Transverse colon (tissue), 4 donors: ENCODE measurements around the gene FIBIN. TPM values are rescaled to one million over a fixed set of nuclear protein-coding genes. Genes with fewer than 3 reads are reported as not detected.

ENCODE experiments used
- DNase-seq: peaks from one replicate; pipeline ENCODE4 v3.0.0-alpha.2; 2019
- H3K27ac ChIP-seq, 4 donors: fragments of 200-600 bp; sonication (generic); 2 replicates each; pipeline ENCODE4 v1.5.1; 2016 to 2018; ENCODE audit warnings: inconsistent platforms in 4 of 4
- H3K27me3 ChIP-seq: fragments of 200-600 bp; sonication (generic); 2 replicates; pipeline ENCODE4 v1.5.1; 2017; ENCODE audit warnings: inconsistent platforms
- H3K36me3 ChIP-seq, 4 donors: fragments of 200-600 bp; sonication (generic); 2 replicates each; pipeline ENCODE4 v1.5.1; 2017 to 2019; ENCODE audit warnings: inconsistent platforms in 4 of 4
- H3K4me1 ChIP-seq, 4 donors: fragments of 200-600 bp; sonication (generic); 2 replicates each; pipeline ENCODE4 v1.5.1; 2017 to 2020; ENCODE audit warnings: inconsistent platforms in 4 of 4
- H3K4me3 ChIP-seq, 4 donors: fragments of 200-600 bp; sonication (generic); 1 replicate in 1 of 4; 2 replicates in 3 of 4; pipeline versions ENCODE4 v1.5.1 to v1.6.1; 2017 to 2019; ENCODE audit warnings: inconsistent platforms in 4 of 4
- H3K9me3 ChIP-seq, 2 donors: fragments of 200-600 bp; sonication (generic); 2 replicates each; pipeline ENCODE4 v1.5.1; 2017 to 2019; ENCODE audit warnings: inconsistent platforms in 2 of 2
- EP300 ChIP-seq: sonication (generic); formaldehyde crosslinking; IDR thresholded peaks from one replicate; pipeline ENCODE4 v1.6.1; 2017; ENCODE audit warnings: antibody characterized with exemption, low read depth
- POLR2A ChIP-seq: fragments of 450-650 bp; IDR thresholded peaks from one replicate; pipeline ENCODE4 v1.6.1; 2016; ENCODE audit warnings: antibody characterized with exemption, mild to moderate bottlenecking, moderate library complexity
- POLR2AphosphoS5 ChIP-seq, 3 donors: sonication (generic); formaldehyde crosslinking; IDR thresholded peaks; one replicate each; pipeline ENCODE4 v1.6.1; 2016; ENCODE audit warnings: antibody characterized with exemption in 3 of 3
- WGBS, 2 donors: methylation state at CpG; one replicate each; pipeline ENCODE4 v1.1.5; 2018; ENCODE audit warnings: low coverage in 1 of 2; 5-methylcytosine and 5-hydroxymethylcytosine counted together
- in situ Hi-C, 4 donors: fragments of 200-750 bp; cut with MboI; loops; one replicate each; pipeline versions ENCODE4 v1.15.0 to v1.15.1; 2017; ENCODE audit warnings: low sequenced_read_pairs in 3 of 4, low pct_ligation_motif_present in 1 of 4, low pct_unique_long_range_greater_than_20kb in 1 of 4
- intact Hi-C: fragments of 100-400 bp; cut with DNase I; formaldehyde crosslinking; loops from one replicate; pipeline ENCODE4 v1.15.1; 2023; ENCODE audit warnings: low total_unique reads
- total RNA-seq, 4 donors: library from RNA; depleted of rRNA; stranded (reverse); fragments of >200 nt; gene quantifications; one replicate each; pipeline ENCODE4 v1.1.0, GENCODE V29; 2016
- TF ChIP-seq, protein P1 (sequence below), 5 experiments: fragments of 200-600 bp in 3 of 5; fragments of 450-650 bp in 2 of 5; sonication (generic) in 3 of 5; IDR thresholded peaks; 1 replicate in 2 of 5; 2 replicates in 3 of 5; pipeline ENCODE4 v1.5.1; 2016 to 2017; ENCODE audit warnings: antibody characterized with exemption in 5 of 5, inconsistent platforms in 3 of 5, mild to moderate bottlenecking in 2 of 5, moderate library complexity in 1 of 5

The FIBIN gene
- total RNA-seq, 4 donors from 2014 or later = 0.60 to 15.2 (median 4.4) TPM

DNA sequence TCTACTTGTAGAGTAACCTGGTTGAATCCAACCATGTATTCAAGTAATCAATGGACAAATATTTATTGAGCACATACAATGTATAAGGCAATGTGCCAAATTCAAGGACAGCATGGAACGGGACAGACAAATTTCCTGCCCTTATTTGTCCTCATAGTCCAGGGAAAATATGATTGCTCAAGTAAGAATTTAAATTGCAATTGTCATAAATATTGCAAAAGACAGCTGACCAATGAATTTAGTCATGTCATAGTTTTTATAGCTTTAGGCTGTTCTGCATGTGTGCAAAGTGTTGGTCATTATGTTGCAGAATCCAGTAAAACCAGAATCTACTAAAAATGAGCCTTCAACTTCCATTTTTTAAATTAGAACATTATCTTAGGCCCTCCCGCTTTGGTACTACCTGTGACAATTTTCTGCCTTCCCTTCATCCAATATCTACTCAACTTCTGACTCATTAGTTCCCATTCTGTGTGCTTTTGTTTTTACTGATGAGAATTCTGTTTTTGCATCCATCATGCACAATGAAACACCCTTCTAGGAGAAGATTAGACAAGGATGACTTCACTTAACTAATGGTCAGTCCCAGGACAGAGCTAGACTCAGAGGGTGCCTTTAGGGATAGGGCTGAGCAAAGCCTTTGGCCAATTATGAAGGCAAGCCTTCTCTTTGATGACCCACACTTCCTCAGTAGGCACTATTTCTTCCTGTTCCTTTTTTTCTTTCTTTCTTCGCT, 45.8 kb upstream of the FIBIN start:
- in situ Hi-C loops = no loop called here
- intact Hi-C loops = no loop called here
- TF ChIP-seq, protein P1, sequence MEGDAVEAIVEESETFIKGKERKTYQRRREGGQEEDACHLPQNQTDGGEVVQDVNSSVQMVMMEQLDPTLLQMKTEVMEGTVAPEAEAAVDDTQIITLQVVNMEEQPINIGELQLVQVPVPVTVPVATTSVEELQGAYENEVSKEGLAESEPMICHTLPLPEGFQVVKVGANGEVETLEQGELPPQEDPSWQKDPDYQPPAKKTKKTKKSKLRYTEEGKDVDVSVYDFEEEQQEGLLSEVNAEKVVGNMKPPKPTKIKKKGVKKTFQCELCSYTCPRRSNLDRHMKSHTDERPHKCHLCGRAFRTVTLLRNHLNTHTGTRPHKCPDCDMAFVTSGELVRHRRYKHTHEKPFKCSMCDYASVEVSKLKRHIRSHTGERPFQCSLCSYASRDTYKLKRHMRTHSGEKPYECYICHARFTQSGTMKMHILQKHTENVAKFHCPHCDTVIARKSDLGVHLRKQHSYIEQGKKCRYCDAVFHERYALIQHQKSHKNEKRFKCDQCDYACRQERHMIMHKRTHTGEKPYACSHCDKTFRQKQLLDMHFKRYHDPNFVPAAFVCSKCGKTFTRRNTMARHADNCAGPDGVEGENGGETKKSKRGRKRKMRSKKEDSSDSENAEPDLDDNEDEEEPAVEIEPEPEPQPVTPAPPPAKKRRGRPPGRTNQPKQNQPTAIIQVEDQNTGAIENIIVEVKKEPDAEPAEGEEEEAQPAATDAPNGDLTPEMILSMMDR (IDR thresholded peaks at IDR 0.05) = no peak
- TF ChIP-seq POLR2A = no peak
- no peak for TF ChIP-seq POLR2AphosphoS5 (IDR thresholded peaks at IDR 0.05)
- no peak for TF ChIP-seq EP300
- Histone ChIP-seq H3K27ac (peak overlapping the region; percentile 41 to 64 (median 49)), H3K27me3 (no peaks in the 10 kb centered on the region), H3K9me3 (no peaks in the 10 kb centered on the region), H3K4me3 (no peak overlapping the region), H3K4me1 (peaks cover 0 to 17% (median 2%) of the 10 kb centered on the region in 4 donors), H3K36me3 (no peaks in the 10 kb centered on the region)
- no peak for DNase-seq
- WGBS, 2 donors = 50% methylated on average over 3 of the region's 3 CpGs

DNA sequence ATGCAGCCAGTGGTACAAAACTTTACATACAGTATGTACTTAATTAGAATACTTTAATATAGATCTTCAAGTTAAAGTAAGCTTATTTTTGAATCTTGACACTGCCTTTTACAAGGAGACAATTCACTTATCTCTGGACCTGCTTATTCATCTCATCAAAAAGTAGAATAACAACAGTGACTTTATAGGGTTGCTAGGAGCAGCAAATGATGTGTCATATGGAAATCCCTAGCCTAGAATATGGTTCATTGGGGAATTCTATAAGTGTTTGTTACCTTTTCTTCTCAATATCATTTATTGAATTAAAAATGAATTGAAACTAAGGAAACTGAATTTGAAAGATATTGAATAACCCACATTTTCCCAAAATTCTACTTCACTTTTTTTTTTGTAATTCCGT, 45.0 kb upstream of the FIBIN start:
- in situ Hi-C loops = no loop called here

DNA sequence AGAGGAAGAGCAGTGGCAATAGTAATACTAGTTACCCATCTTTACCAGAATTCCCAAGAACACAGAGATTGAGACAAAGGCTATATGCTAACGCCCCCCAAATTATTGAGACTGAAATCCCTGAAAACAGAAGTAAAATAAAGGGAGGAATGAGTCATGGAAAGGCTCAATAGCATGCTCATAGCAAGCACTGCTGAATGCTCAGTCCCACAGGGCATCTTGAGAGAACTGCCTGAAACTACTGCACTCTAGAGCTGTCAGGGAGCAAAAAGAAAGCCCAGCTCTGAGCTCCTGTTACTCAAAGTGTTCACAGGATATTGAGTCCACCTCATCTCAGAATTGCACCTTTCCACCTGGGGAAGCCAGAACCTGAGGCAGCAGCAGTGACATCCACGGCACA, 44.1 kb upstream of the FIBIN start:
- Histone ChIP-seq H3K4me3 (no peak overlapping the region), H3K9me3 (no peaks in the 10 kb centered on the region), H3K36me3 (no peaks in the 10 kb centered on the region), H3K27ac (no peak overlapping the region), H3K27me3 (no peaks in the 10 kb centered on the region), H3K4me1 (peaks cover 0 to 13% (median under 1%) of the 10 kb centered on the region in 4 donors)
- DNase-seq = no peak
- in situ Hi-C loops = no loop called here
- intact Hi-C loops = no loop called here
- TF ChIP-seq POLR2A (no peak), POLR2AphosphoS5 (IDR thresholded peaks at IDR 0.05) (no peak), EP300 (no peak)
- TF ChIP-seq, protein P1 (IDR thresholded peaks at IDR 0.05) = no peak
- WGBS, 2 donors = 50 to 63% methylated on average over 1 to 2 of the region's 2 CpGs

More for the DNA sequence above, 45.0 kb upstream of the FIBIN start:
- H3K4me3 ChIP-seq = no peak overlapping the region
- H3K4me1 ChIP-seq = peaks cover 0 to 17% (median 2%) of the 10 kb centered on the region in 4 donors
- H3K27me3 ChIP-seq = no peaks in the 10 kb centered on the region
- H3K27ac ChIP-seq = peak overlapping the region in 3 of 4 donors; percentile 46 to 64 (median 52)
- DNase-seq = no peak
- intact Hi-C loops = no loop called here
- no peaks in the 10 kb centered on the region for H3K36me3 ChIP-seq
- no peaks in the 10 kb centered on the region for H3K9me3 ChIP-seq
- 88 to 92% methylated on average over 1 of the region's 1 CpG for WGBS, 2 donors
- TF ChIP-seq EP300 (no peak), POLR2AphosphoS5 (IDR thresholded peaks at IDR 0.05) (no peak), POLR2A (no peak)
- TF ChIP-seq, protein P1 (IDR thresholded peaks at IDR 0.05) = no peak

DNA sequence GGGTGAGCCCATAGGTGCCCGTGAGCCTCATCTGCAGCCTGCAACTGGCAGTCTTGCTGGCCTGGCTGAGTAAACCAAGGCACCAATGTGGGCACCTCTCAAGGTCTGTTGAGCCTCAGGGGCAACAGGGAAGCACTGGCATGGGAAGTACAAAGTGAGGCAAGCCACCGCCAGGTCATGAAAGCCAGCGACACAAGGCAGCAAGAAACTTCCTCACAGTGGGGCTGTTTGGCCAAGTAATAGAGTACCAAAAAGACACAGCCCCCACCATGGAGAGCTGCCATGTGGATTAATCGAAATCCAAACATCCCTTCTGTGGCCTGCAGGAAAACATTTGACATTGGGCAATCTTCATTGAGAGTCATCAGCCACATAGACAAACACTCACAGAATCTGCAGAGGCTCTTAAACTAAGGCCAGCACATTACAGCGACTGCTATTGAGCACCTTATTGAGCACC, 43.6 kb upstream of the FIBIN start:
- Histone ChIP-seq H3K9me3 (no peaks in the 10 kb centered on the region), H3K36me3 (no peaks in the 10 kb centered on the region), H3K4me1 (peaks cover 0 to 11% (median 0%) of the 10 kb centered on the region in 4 donors), H3K27ac (no peak overlapping the region), H3K4me3 (no peak overlapping the region), H3K27me3 (no peaks in the 10 kb centered on the region)
- WGBS, 2 donors = 53 to 76% methylated on average over 3 to 5 of the region's 5 CpGs
- in situ Hi-C loops = no loop called here
- peak; percentile 17 for DNase-seq
- intact Hi-C loops = no loop called here
- TF ChIP-seq EP300 (no peak), POLR2AphosphoS5 (IDR thresholded peaks at IDR 0.05) (peak in 1 of 3 donors; percentile 17)
